ENCODE measurements around the gene HMGN5. TPM values are rescaled to one million over a fixed set of nuclear protein-coding genes. Genes with fewer than 3 reads are reported as not detected.
A peak's percentile ranks its signal among the peaks of the same experiment; 100 is the strongest.

HMGN5 gene
- 10 to 100 TPM in 2 of 4 donors, 1 to 10 TPM in 2; 5.3 to 23.5 (median 9.8) TPM for total RNA-seq
- polyA plus RNA-seq, result 10 to 100 TPM in 2 of 3 donors, 1 to 10 TPM in 1; 7.5 to 15.7 (median 14.4) TPM

- intact Hi-C loops (cut with DNase I), result loop anchor here (5.0 to 10.0 kb wide), 2 partner anchors 55 to 173 kb away; no protein-coding TSS in a partner anchor
- peak; percentile 93 for DNase-seq
- H3K4me1 ChIP-seq, result peaks cover 0 to 14% (median 1%) of the 10 kb centered on the region in 4 donors
- no peaks in the 10 kb centered on the region for H3K36me3 ChIP-seq
- TF ChIP-seq POLR2AphosphoS5 (IDR thresholded peaks at IDR 0.05) (peak; percentile 40 to 69 (median 58)), EP300 (IDR thresholded peaks at IDR 0.05) (peak in 1 of 4 donors; percentile 2), POLR2A (IDR thresholded peaks at IDR 0.05) (peak in 1 of 2 donors; percentile 28), CTCF (IDR thresholded peaks at IDR 0.05) (no peak)
- WGBS, 2 donors, result 0% methylated on average over 23 of the region's 23 CpGs
- H3K27me3 ChIP-seq, result no peaks in the 10 kb centered on the region
- H3K9me3 ChIP-seq, result no peaks in the 10 kb centered on the region
- peak within 1 kb of the TSS; percentile 80 to 84 (median 82) for H3K27ac ChIP-seq
- peak within 1 kb of the TSS; percentile 43 to 60 (median 54) for H3K4me3 ChIP-seq
Observed at GRCh38 chrX:81201671-81202455, at the start of gene HMGN5, which contains the start of gene SH3BGRL. HMGN5 (minus strand) TSS chrX:81201913; CDS start chrX:81121549, 80,364 bp downstream. SH3BGRL (plus strand) TSS chrX:81202102; CDS start chrX:81202201, 99 bp downstream.

- intact Hi-C loops (cut with DNase I), result no loop called here
- Histone ChIP-seq H3K27me3 (no peaks in the 10 kb centered on the region), H3K36me3 (no peaks in the 10 kb centered on the region), H3K27ac (peak overlapping the region in 2 of 4 donors; percentile 4 to 22), H3K9me3 (no peaks in the 10 kb centered on the region), H3K4me1 (peaks cover 0 to 12% (median 3%) of the 10 kb centered on the region in 4 donors), H3K4me3 (no peak overlapping the region)
- no peak for TF ChIP-seq POLR2A (IDR thresholded peaks at IDR 0.05)
- no peak for TF ChIP-seq EP300 (IDR thresholded peaks at IDR 0.05)
- no peak for TF ChIP-seq CTCF (IDR thresholded peaks at IDR 0.05)
- no peak for TF ChIP-seq POLR2AphosphoS5 (IDR thresholded peaks at IDR 0.05)
- DNase-seq, result no peak
- WGBS, 2 donors, result 97 to 98% methylated on average over 7 of the region's 7 CpGs
Observed at GRCh38 chrX:81241753-81242152, 40.0 kb upstream of the HMGN5 start.

GRCh38 chrX:81240701-81241331, 39.1 kb upstream of the HMGN5 start:
- no peak for TF ChIP-seq EP300 (IDR thresholded peaks at IDR 0.05)
- no peak for TF ChIP-seq CTCF (IDR thresholded peaks at IDR 0.05)
- no peak for TF ChIP-seq POLR2A (IDR thresholded peaks at IDR 0.05)
- TF ChIP-seq POLR2AphosphoS5 (IDR thresholded peaks at IDR 0.05), result no peak
- peaks cover 0 to 12% (median 3%) of the 10 kb centered on the region in 4 donors for H3K4me1 ChIP-seq
- no peak overlapping the region for H3K4me3 ChIP-seq
- H3K27me3 ChIP-seq, result no peaks in the 10 kb centered on the region
- H3K27ac ChIP-seq, result no peak overlapping the region
- no peaks in the 10 kb centered on the region for H3K36me3 ChIP-seq
- WGBS, 2 donors, result 94 to 99% methylated on average over 4 of the region's 4 CpGs
- intact Hi-C loops (cut with DNase I), result no loop called here
- H3K9me3 ChIP-seq, result no peaks in the 10 kb centered on the region
- no peak for DNase-seq

GRCh38 chrX:81238166-81238565, 36.5 kb upstream of the HMGN5 start:
- peaks cover 0 to 12% (median 3%) of the 10 kb centered on the region in 4 donors for H3K4me1 ChIP-seq
- intact Hi-C loops (cut with DNase I), result no loop called here
- WGBS, 2 donors, result 95 to 98% methylated on average over 4 of the region's 4 CpGs
- no peaks in the 10 kb centered on the region for H3K36me3 ChIP-seq
- TF ChIP-seq POLR2A (IDR thresholded peaks at IDR 0.05) (no peak), EP300 (IDR thresholded peaks at IDR 0.05) (no peak), CTCF (IDR thresholded peaks at IDR 0.05) (no peak), POLR2AphosphoS5 (IDR thresholded peaks at IDR 0.05) (no peak)
- no peak overlapping the region for H3K4me3 ChIP-seq
- no peak for DNase-seq
- H3K9me3 ChIP-seq, result no peaks in the 10 kb centered on the region
- peak overlapping the region in 3 of 4 donors; percentile 31 to 57 (median 44) for H3K27ac ChIP-seq
- no peaks in the 10 kb centered on the region for H3K27me3 ChIP-seq
